HepG2 (cell line): ENCODE results near the gene NPW. TPM values are rescaled to one million over a fixed set of nuclear protein-coding genes. Genes with fewer than 3 reads are reported as not detected.

Source experiments
- FOXK1 ChIP-seq: sonication (generic); formaldehyde crosslinking; IDR thresholded peaks from 2 replicates; pipeline ENCODE4 v1.4.0; 2020; ENCODE audit warnings: low read depth, missing genetic modification reagents, borderline replicate concordance
- MXD4 ChIP-seq: IDR thresholded peaks from 2 replicates; pipeline ENCODE4 v1.6.1; 2016; ENCODE audit warnings: mild to moderate bottlenecking, missing biosample characterization, missing genetic modification reagents
- NCOA2 ChIP-seq: sonication (generic); formaldehyde crosslinking; IDR thresholded peaks from 2 replicates; pipeline ENCODE4 v1.8.0; 2022; ENCODE audit warnings: inconsistent platforms
- RNF2 ChIP-seq: fragments of 450-650 bp; conservative IDR thresholded peaks from 2 replicates; pipeline ENCODE4 v1.6.1; 2016; ENCODE audit warnings: low read depth
- SMAD1 ChIP-seq: sonication (generic); formaldehyde crosslinking; IDR thresholded peaks from 2 replicates; pipeline ENCODE4 v1.4.0; 2020; ENCODE audit warnings: missing genetic modification reagents, low read depth, mild to moderate bottlenecking, borderline replicate concordance
- ZC3H13 ChIP-seq: sonication (generic); formaldehyde crosslinking; IDR thresholded peaks from 2 replicates; pipeline ENCODE4 v1.8.1; 2023; ENCODE audit warnings: mild to moderate bottlenecking, missing genetic modification reagents, moderate library complexity
- ZFP1 ChIP-seq: IDR thresholded peaks from 2 replicates; pipeline ENCODE4 v1.6.1; 2016
- ZFP90 ChIP-seq: sonication (generic); formaldehyde crosslinking; IDR thresholded peaks from 2 replicates; pipeline ENCODE4 v1.8.0; 2022; ENCODE audit warnings: missing genetic modification reagents, mild to moderate bottlenecking, inconsistent platforms, borderline replicate concordance
- ZMYM3 ChIP-seq: sonication (generic); formaldehyde crosslinking; IDR thresholded peaks from 2 replicates; pipeline ENCODE4 v1.5.1; 2020; ENCODE audit warnings: mild to moderate bottlenecking, missing genetic modification reagents
- ZNF124 ChIP-seq: sonication (generic); formaldehyde crosslinking; IDR thresholded peaks from 2 replicates; pipeline ENCODE4 v1.4.0; 2020; ENCODE audit warnings: missing genetic modification reagents
- ZNF263 ChIP-seq: sonication (generic); formaldehyde crosslinking; IDR thresholded peaks from 2 replicates; pipeline ENCODE4 v1.4.0; 2020; ENCODE audit warnings: missing genetic modification reagents
- ZNF557 ChIP-seq: sonication (generic); formaldehyde crosslinking; IDR thresholded peaks from 2 replicates; pipeline ENCODE4 v1.4.0; 2020; ENCODE audit warnings: missing genetic modification reagents
- ZNF563 ChIP-seq: sonication (generic); formaldehyde crosslinking; IDR thresholded peaks from 2 replicates; pipeline ENCODE4 v1.8.0; 2022; ENCODE audit warnings: mild to moderate bottlenecking, moderate library complexity, missing genetic modification reagents
- ZNF589 ChIP-seq: sonication (generic); formaldehyde crosslinking; conservative IDR thresholded peaks from 2 replicates; pipeline ENCODE4 v1.8.0; 2022; ENCODE audit warnings: mild to moderate bottlenecking, moderate library complexity, missing genetic modification reagents
- ZZZ3 ChIP-seq: sonication (generic); formaldehyde crosslinking; IDR thresholded peaks from 2 replicates; pipeline ENCODE4 v1.4.0; 2020; ENCODE audit warnings: missing genetic modification reagents, mild to moderate bottlenecking, borderline replicate concordance
- polyA plus RNA-seq, 8 experiments: library from polyadenylated mRNA; depleted of rRNA in 3 of 8; stranded (reverse) in 7 of 8; unstranded in 1 of 8; fragments of >200 nt; fragmentation: Illumina TruSeq in 4 of 8; extraction: Trizol in 4 of 8; gene quantifications; 2 replicates each; pipeline versions ENCODE4 v1.2.1 to v1.2.3, GENCODE V29; 2011 to 2016; ENCODE audit warnings: low read depth in 4 of 8, missing spikeins in 1 of 8, mixed read lengths in 1 of 8; ENCODE audit not compliant: insufficient read depth in 1 of 8
- total RNA-seq, 5 experiments: library from RNA; depleted of rRNA; stranded (reverse); fragments of >200 nt; fragmentation: Illumina TruSeq; extraction: Trizol; gene quantifications; 2 replicates each; pipeline ENCODE4 v1.2.3, GENCODE V29; 2016; ENCODE audit warnings: low read depth in 1 of 5
- TF ChIP-seq, protein P1 (sequence below): sonication (generic); formaldehyde crosslinking; IDR thresholded peaks from 2 replicates; pipeline ENCODE4 v1.4.0; 2020; ENCODE audit warnings: mild to moderate bottlenecking, missing genetic modification reagents
- TF ChIP-seq, protein P2 (sequence below): sonication (generic); formaldehyde crosslinking; IDR thresholded peaks from 2 replicates; pipeline ENCODE4 v1.4.0; 2020; ENCODE audit warnings: missing genetic modification reagents
- TF ChIP-seq, protein P3 (sequence below), 2 experiments: sonication (generic) in 1 of 2; formaldehyde crosslinking in 1 of 2; IDR thresholded peaks; 2 replicates each; pipeline versions ENCODE4 v1.6.1 to v1.9.0; 2014 to 2022; ENCODE audit warnings: antibody characterized with exemption in 1 of 2, borderline replicate concordance in 1 of 2, inconsistent platforms in 1 of 2, low read depth in 1 of 2, missing genetic modification reagents in 1 of 2
- TF ChIP-seq, protein P4 (sequence below): sonication (generic); formaldehyde crosslinking; IDR thresholded peaks from 2 replicates; pipeline ENCODE4 v1.4.0; 2020; ENCODE audit warnings: mild to moderate bottlenecking, missing genetic modification reagents

The NPW gene
- total and polyA plus RNA-seq, 2 of the 13 experiments (the other 11 are each of a cell fraction or from before 2014, with no cell fraction given) = 0.24 to 0.97 TPM

DNA sequence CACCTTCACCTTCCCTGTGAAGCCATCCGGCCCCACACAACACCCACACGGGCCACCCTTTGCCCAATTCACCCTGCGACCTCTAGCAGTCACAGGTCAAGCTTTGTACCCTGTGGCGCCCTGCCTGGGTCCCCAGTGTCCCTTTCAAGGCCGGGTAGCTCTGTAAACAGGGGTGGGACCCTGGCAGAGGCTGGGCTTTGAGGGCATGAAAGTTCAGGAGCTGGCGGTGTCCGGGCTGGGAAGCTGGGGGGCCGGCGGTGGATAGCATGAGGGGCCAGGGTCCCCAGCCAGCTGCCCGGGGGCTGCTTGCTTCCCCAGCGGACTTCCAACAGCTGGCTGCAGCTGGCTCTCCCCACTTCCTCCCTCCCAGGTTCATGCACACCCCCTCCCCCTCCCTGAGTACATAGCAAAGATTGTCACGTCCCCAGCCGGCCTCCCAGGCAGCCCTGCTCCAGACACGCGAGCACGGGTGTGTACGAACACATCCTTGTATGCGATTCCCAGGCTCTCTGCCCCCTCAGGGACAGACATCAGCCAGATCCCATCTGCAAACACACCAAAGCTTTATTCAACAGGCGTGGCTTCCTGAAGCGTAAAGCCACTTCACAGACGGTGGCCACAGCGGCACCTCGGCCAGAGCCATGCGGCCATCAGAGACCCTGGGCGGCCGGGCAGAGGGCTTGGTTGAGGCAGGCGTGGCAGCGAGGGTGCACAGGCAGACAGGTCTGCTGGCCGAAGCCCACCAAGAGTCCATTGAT is 19.9 kb downstream of the NPW start (continued):
- TF ChIP-seq, protein P1, sequence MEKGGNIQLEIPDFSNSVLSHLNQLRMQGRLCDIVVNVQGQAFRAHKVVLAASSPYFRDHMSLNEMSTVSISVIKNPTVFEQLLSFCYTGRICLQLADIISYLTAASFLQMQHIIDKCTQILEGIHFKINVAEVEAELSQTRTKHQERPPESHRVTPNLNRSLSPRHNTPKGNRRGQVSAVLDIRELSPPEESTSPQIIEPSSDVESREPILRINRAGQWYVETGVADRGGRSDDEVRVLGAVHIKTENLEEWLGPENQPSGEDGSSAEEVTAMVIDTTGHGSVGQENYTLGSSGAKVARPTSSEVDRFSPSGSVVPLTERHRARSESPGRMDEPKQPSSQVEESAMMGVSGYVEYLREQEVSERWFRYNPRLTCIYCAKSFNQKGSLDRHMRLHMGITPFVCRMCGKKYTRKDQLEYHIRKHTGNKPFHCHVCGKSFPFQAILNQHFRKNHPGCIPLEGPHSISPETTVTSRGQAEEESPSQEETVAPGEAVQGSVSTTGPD (CRISPR knock-in tag) = peak; percentile 70; the same call in 1 of the 2 replicates
- TF ChIP-seq SMAD1 (CRISPR knock-in tag) (0 out of 2 replicates have a peak, but pooled peaks have one; percentile 64), ZNF124 (CRISPR knock-in tag) (peak; percentile 20; the same call in 1 of the 2 replicates), MXD4 (peak; percentile 31; the same call in 1 of the 2 replicates), ZNF589 (CRISPR knock-in tag) (0 out of 2 replicates have a peak, but pooled peaks have one; percentile 53), FOXK1 (peak; percentile 56; the same call in 1 of the 2 replicates), ZFP1 (CRISPR knock-in tag) (peak; percentile 41; the same call in 1 of the 2 replicates), NCOA2 (CRISPR knock-in tag) (peak; percentile 58), ZZZ3 (CRISPR knock-in tag) (no peak; the same call in 1 of the 2 replicates), ZNF563 (CRISPR knock-in tag) (peak; percentile 79; the same call in 1 of the 2 replicates), ZNF263 (CRISPR knock-in tag) (0 out of 2 replicates have a peak, but pooled peaks have one; percentile 36), ZC3H13 (peak; percentile 78), ZMYM3 (CRISPR knock-in tag) (0 out of 2 replicates have a peak, but pooled peaks have one; percentile 16), ZFP90 (CRISPR knock-in tag) (peak; percentile 83; the same call in 1 of the 2 replicates), ZNF557 (no peak), RNF2 (0 out of 2 replicates have a peak, but pooled peaks have one; percentile 35)
- TF ChIP-seq, protein P2, sequence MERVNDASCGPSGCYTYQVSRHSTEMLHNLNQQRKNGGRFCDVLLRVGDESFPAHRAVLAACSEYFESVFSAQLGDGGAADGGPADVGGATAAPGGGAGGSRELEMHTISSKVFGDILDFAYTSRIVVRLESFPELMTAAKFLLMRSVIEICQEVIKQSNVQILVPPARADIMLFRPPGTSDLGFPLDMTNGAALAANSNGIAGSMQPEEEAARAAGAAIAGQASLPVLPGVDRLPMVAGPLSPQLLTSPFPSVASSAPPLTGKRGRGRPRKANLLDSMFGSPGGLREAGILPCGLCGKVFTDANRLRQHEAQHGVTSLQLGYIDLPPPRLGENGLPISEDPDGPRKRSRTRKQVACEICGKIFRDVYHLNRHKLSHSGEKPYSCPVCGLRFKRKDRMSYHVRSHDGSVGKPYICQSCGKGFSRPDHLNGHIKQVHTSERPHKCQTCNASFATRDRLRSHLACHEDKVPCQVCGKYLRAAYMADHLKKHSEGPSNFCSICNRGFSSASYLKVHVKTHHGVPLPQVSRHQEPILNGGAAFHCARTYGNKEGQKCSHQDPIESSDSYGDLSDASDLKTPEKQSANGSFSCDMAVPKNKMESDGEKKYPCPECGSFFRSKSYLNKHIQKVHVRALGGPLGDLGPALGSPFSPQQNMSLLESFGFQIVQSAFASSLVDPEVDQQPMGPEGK (CRISPR knock-in tag) = peak; percentile 88
- TF ChIP-seq, protein P3, sequence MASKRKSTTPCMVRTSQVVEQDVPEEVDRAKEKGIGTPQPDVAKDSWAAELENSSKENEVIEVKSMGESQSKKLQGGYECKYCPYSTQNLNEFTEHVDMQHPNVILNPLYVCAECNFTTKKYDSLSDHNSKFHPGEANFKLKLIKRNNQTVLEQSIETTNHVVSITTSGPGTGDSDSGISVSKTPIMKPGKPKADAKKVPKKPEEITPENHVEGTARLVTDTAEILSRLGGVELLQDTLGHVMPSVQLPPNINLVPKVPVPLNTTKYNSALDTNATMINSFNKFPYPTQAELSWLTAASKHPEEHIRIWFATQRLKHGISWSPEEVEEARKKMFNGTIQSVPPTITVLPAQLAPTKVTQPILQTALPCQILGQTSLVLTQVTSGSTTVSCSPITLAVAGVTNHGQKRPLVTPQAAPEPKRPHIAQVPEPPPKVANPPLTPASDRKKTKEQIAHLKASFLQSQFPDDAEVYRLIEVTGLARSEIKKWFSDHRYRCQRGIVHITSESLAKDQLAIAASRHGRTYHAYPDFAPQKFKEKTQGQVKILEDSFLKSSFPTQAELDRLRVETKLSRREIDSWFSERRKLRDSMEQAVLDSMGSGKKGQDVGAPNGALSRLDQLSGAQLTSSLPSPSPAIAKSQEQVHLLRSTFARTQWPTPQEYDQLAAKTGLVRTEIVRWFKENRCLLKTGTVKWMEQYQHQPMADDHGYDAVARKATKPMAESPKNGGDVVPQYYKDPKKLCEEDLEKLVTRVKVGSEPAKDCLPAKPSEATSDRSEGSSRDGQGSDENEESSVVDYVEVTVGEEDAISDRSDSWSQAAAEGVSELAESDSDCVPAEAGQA (IDR thresholded peaks at IDR 0.05; ENCODE audit: low read depth) = no peak
- TF ChIP-seq, protein P3 (CRISPR knock-in tag; IDR thresholded peaks at IDR 0.05; ENCODE audit: borderline replicate concordance) = no peak
- TF ChIP-seq, protein P4, sequence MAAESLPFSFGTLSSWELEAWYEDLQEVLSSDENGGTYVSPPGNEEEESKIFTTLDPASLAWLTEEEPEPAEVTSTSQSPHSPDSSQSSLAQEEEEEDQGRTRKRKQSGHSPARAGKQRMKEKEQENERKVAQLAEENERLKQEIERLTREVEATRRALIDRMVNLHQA (CRISPR knock-in tag) = no peak
